GM23338 (cell line): ENCODE data around the gene GUCY1A2. TPM values are rescaled to one million over a fixed set of nuclear protein-coding genes. Genes with fewer than 3 reads are reported as not detected.

Experiments used
- ATAC-seq: fragments of 200-7000 bp; cut with Tn5 transposase; 3 replicates; pipeline ENCODE4 v1.9.1; 2020
- DNase-seq: peaks from one replicate; pipeline ENCODE4 v3.0.0-alpha.2; 2015; ENCODE audit warnings: low spot score
- H2AFZ ChIP-seq: fragments of 200-600 bp; sonication (generic); 2 replicates; pipeline ENCODE4 v1.8.0; 2016; ENCODE audit warnings: antibody characterized with exemption, mild to moderate bottlenecking, moderate library complexity
- H3F3A ChIP-seq: fragments of 200-600 bp; sonication (generic); replicated peaks from 2 replicates; pipeline ENCODE4 v1.8.0; 2017; ENCODE audit warnings: antibody characterized with exemption, mixed run types, low read depth
- H3K27ac ChIP-seq: fragments of 200-600 bp; sonication (generic); 2 replicates; pipeline ENCODE4 v1.6.1; 2016; ENCODE audit warnings: low read depth
- H3K27me3 ChIP-seq: fragments of 200-600 bp; sonication (generic); 2 replicates; pipeline ENCODE4 v1.8.0; 2016; ENCODE audit warnings: mild to moderate bottlenecking, mixed run types, moderate library complexity; ENCODE audit not compliant: insufficient read depth
- H3K36me3 ChIP-seq: fragments of 200-600 bp; sonication (generic); 2 replicates; pipeline ENCODE4 v1.8.0; 2016; ENCODE audit warnings: mild to moderate bottlenecking; ENCODE audit not compliant: insufficient read depth
- H3K4me1 ChIP-seq: fragments of 200-600 bp; sonication (generic); 2 replicates; pipeline ENCODE4 v1.8.0; 2016; ENCODE audit warnings: mild to moderate bottlenecking, moderate library complexity; ENCODE audit not compliant: insufficient read depth
- H3K4me2 ChIP-seq: fragments of 200-600 bp; sonication (generic); 2 replicates; pipeline ENCODE4 v1.7.1; 2017; ENCODE audit warnings: mixed run types
- H3K4me3 ChIP-seq: fragments of 200-600 bp; sonication (generic); 2 replicates; pipeline ENCODE4 v1.6.1; 2016; ENCODE audit warnings: mixed run types
- H3K79me2 ChIP-seq: fragments of 200-600 bp; sonication (generic); replicated peaks from 2 replicates; pipeline ENCODE4 v1.8.0; 2017; ENCODE audit warnings: mild to moderate bottlenecking; ENCODE audit not compliant: insufficient read depth
- H3K9me2 ChIP-seq: fragments of 200-600 bp; sonication (generic); 2 replicates; pipeline ENCODE4 v1.8.0; 2017; ENCODE audit not compliant: insufficient read depth
- H4K20me1 ChIP-seq: fragments of 200-600 bp; sonication (generic); replicated peaks from 2 replicates; pipeline ENCODE4 v1.8.0; 2017; ENCODE audit warnings: mild to moderate bottlenecking; ENCODE audit not compliant: insufficient read depth
- H3K27ac Mint-ChIP-seq: 2 replicates; pipeline ENCODE4 v1.8.0; 2020; ENCODE audit warnings: inconsistent platforms, mild to moderate bottlenecking, moderate library complexity, mixed read lengths
- H3K27me3 Mint-ChIP-seq: 3 replicates; pipeline ENCODE4 v1.8.0; 2022; ENCODE audit warnings: low read depth, mild to moderate bottlenecking, moderate library complexity, mixed read lengths, inconsistent platforms; ENCODE audit not compliant: insufficient read depth, poor library complexity
- H3K36me3 Mint-ChIP-seq: 3 replicates; pipeline ENCODE4 v1.8.0; 2021; ENCODE audit warnings: low read depth, mild to moderate bottlenecking, inconsistent platforms, moderate library complexity, mixed read lengths
- H3K4me1 Mint-ChIP-seq: 3 replicates; pipeline ENCODE4 v1.8.0; 2020; ENCODE audit warnings: mild to moderate bottlenecking, inconsistent platforms, mixed read lengths
- H3K4me3 Mint-ChIP-seq: 3 replicates; pipeline ENCODE4 v1.8.0; 2021; ENCODE audit warnings: moderate library complexity, mild to moderate bottlenecking, inconsistent platforms, mixed read lengths
- H3K9me3 Mint-ChIP-seq: 3 replicates; pipeline ENCODE4 v1.8.0; 2020; ENCODE audit warnings: moderate library complexity, mild to moderate bottlenecking, inconsistent platforms, mixed read lengths
- CREB1 ChIP-seq: fragments of 250-450 bp; sonication (Bioruptor Pico); IDR thresholded peaks from 2 replicates; pipeline ENCODE4 v1.5.0; 2020; ENCODE audit warnings: low read depth, mild to moderate bottlenecking, moderate library complexity
- CTCF ChIP-seq, 2 experiments: fragments of 200-600 bp in 1 of 2; sonication (generic) in 1 of 2; conservative IDR thresholded peaks; 2 replicates each; pipeline versions ENCODE4 v1.5.1 to v1.6.1; 2016 to 2017; ENCODE audit warnings: antibody characterized with exemption in 2 of 2, low read depth in 2 of 2, mild to moderate bottlenecking in 2 of 2, moderate library complexity in 1 of 2
- ETS1 ChIP-seq: IDR thresholded peaks from 2 replicates; pipeline ENCODE4 v1.6.1; 2016; ENCODE audit warnings: antibody characterized with exemption
- EZH2 ChIP-seq: fragments of 200-600 bp; sonication (generic); IDR thresholded peaks from one replicate; pipeline ENCODE4 v1.8.0; 2017; ENCODE audit warnings: antibody characterized with exemption, mild to moderate bottlenecking, low read depth; ENCODE audit not compliant: unreplicated experiment
- EZH2phosphoT487 ChIP-seq: fragments of 200-600 bp; sonication (generic); IDR thresholded peaks from one replicate; pipeline ENCODE4 v1.8.1; 2018; ENCODE audit warnings: antibody characterized with exemption; ENCODE audit not compliant: unreplicated experiment
- JUNB ChIP-seq: IDR thresholded peaks from one replicate; pipeline ENCODE4 v1.6.1; 2016; ENCODE audit warnings: antibody characterized with exemption; ENCODE audit not compliant: unreplicated experiment
- NANOG ChIP-seq: IDR thresholded peaks from 2 replicates; pipeline ENCODE4 v1.6.1; 2016; ENCODE audit warnings: antibody characterized with exemption, borderline replicate concordance
- POLR2AphosphoS5 ChIP-seq: IDR thresholded peaks from 2 replicates; pipeline ENCODE4 v1.6.1; 2016; ENCODE audit warnings: antibody characterized with exemption, low read depth
- REST ChIP-seq: IDR thresholded peaks from one replicate; pipeline ENCODE4 v1.6.1; 2018; ENCODE audit warnings: antibody characterized with exemption; ENCODE audit not compliant: unreplicated experiment
- STAT1 ChIP-seq: IDR thresholded peaks from one replicate; pipeline ENCODE4 v1.6.1; 2016; ENCODE audit warnings: antibody characterized with exemption; ENCODE audit not compliant: unreplicated experiment
- ZNF114 ChIP-seq: fragments of 250-450 bp; sonication (Bioruptor Pico); IDR thresholded peaks from 2 replicates; pipeline ENCODE4 v1.5.0; 2020; ENCODE audit warnings: mild to moderate bottlenecking, moderate library complexity
- ZNF331 ChIP-seq: fragments of 250-450 bp; sonication (Bioruptor Pico); IDR thresholded peaks from 2 replicates; pipeline ENCODE4 v1.5.0; 2020; ENCODE audit warnings: low read depth, mild to moderate bottlenecking, moderate library complexity
- ZNF462 ChIP-seq: fragments of 250-450 bp; sonication (Bioruptor Pico); IDR thresholded peaks from 2 replicates; pipeline ENCODE4 v1.5.0; 2020; ENCODE audit warnings: mild to moderate bottlenecking, moderate library complexity
- polyA plus RNA-seq: library from polyadenylated mRNA; unstranded; fragments of >200 nt; fragmentation: Nextera tagmentation; extraction: Ambion mirVana; gene quantifications from 2 replicates; pipeline ENCODE4 v1.2.1, GENCODE V29; 2016
- total RNA-seq: library from RNA; depleted of rRNA; stranded (reverse); fragments of >200 nt; shearing (Covaris generic); gene quantifications from 2 replicates; pipeline ENCODE4 v1.2.3, GENCODE V29; 2014

The GUCY1A2 gene
- total and polyA plus RNA-seq, 2 experiments from 2014 or later: 0.36 to 1.4 TPM

GRCh38 chr11:106627694-106628093 is 390.6 kb downstream of the GUCY1A2 start:
- no peak for DNase-seq
- H3K27me3 Mint-ChIP-seq: no peaks in the 10 kb centered on the region
- peaks cover 2% of the 10 kb centered on the region; the same call in 1 of the 3 replicates for H3K4me1 Mint-ChIP-seq
- H3K4me3 Mint-ChIP-seq: no peak overlapping the region
- Histone ChIP-seq H3K27me3 (no peaks in the 10 kb centered on the region), H2AFZ (no peak overlapping the region), H3K4me3 (no peak overlapping the region), H3K4me1 (no peaks in the 10 kb centered on the region), H4K20me1 (no peaks in the 10 kb centered on the region), H3K9me2 (no peaks in the 10 kb centered on the region; the same call in 1 of the 2 replicates), H3F3A (no peaks in the 10 kb centered on the region), H3K4me2 (no peak overlapping the region), H3K79me2 (no peaks in the 10 kb centered on the region), H3K27ac (no peak overlapping the region), H3K36me3 (no peaks in the 10 kb centered on the region)
- peaks cover 9% of the 10 kb centered on the region for H3K9me3 Mint-ChIP-seq
- ATAC-seq: no peak
- no peak overlapping the region for H3K27ac Mint-ChIP-seq
- H3K36me3 Mint-ChIP-seq: peaks cover 11% of the 10 kb centered on the region; the same call in 1 of the 3 replicates
- TF ChIP-seq ETS1 (no peak), CTCF (conservative IDR thresholded peaks at IDR 0.05; ENCODE audit: low read depth in 2 of 2) (no peak), REST (no peak), NANOG (no peak), JUNB (no peak), EZH2 (no peak), ZNF331 (CRISPR knock-in tag) (no peak), ZNF114 (CRISPR knock-in tag) (no peak), ZNF462 (no peak), CREB1 (no peak), STAT1 (no peak), EZH2phosphoT487 (no peak), POLR2AphosphoS5 (no peak)
